Liver (tissue), 9 donors: ENCODE measurements around the gene FMN1. TPM values are rescaled to one million over a fixed set of nuclear protein-coding genes. Genes with fewer than 3 reads are reported as not detected.

Experiments used
- DNase-seq: peaks from one replicate; pipeline ENCODE4 v3.0.0-alpha.2; 2017; ENCODE audit warnings: low spot score
- H3K27ac ChIP-seq, 2 donors: one replicate each; pipeline ENCODE4 v1.7.0; 2013; ENCODE audit warnings: inconsistent platforms in 2 of 2, low read length in 2 of 2, control low read depth in 1 of 2, low read depth in 1 of 2, mild to moderate bottlenecking in 1 of 2
- H3K27me3 ChIP-seq, 4 donors: one replicate each; pipeline versions ENCODE4 v1.6.1 to v1.7.0; 2013; ENCODE audit warnings: low read length in 3 of 4, inconsistent platforms in 1 of 4, mild to moderate bottlenecking in 1 of 4, moderate library complexity in 1 of 4; ENCODE audit not compliant: control insufficient read depth in 4 of 4, insufficient read depth in 4 of 4
- H3K36me3 ChIP-seq, 4 donors: one replicate each; pipeline versions ENCODE4 v1.6.1 to v1.7.0; 2013; ENCODE audit warnings: low read length in 3 of 4, mild to moderate bottlenecking in 3 of 4, low read depth in 1 of 4, moderate library complexity in 1 of 4; ENCODE audit not compliant: control insufficient read depth in 4 of 4, insufficient read depth in 3 of 4
- H3K4me1 ChIP-seq, 4 donors: one replicate each; pipeline versions ENCODE4 v1.6.1 to v1.7.0; 2013; ENCODE audit warnings: low read length in 3 of 4, mild to moderate bottlenecking in 3 of 4, moderate library complexity in 1 of 4; ENCODE audit not compliant: control insufficient read depth in 4 of 4, insufficient read depth in 4 of 4
- H3K4me3 ChIP-seq, 3 donors: one replicate each; pipeline versions ENCODE4 v1.6.1 to v1.7.0; 2013; ENCODE audit warnings: low read length in 3 of 3, control low read depth in 1 of 3, low read depth in 1 of 3, mild to moderate bottlenecking in 1 of 3
- H3K9ac ChIP-seq, 2 donors: one replicate each; pipeline ENCODE4 v1.7.0; 2013; ENCODE audit warnings: low read length in 2 of 2, mild to moderate bottlenecking in 2 of 2, moderate library complexity in 2 of 2, control low read depth in 1 of 2, low read depth in 1 of 2
- H3K9me3 ChIP-seq, 4 donors: one replicate each; pipeline versions ENCODE4 v1.6.1 to v1.7.0; 2013; ENCODE audit warnings: low read length in 3 of 4; ENCODE audit not compliant: control insufficient read depth in 4 of 4
- ATF3 ChIP-seq: IDR thresholded peaks from 2 replicates; pipeline ENCODE4 v1.6.1; 2016; ENCODE audit warnings: antibody characterized with exemption
- CTCF ChIP-seq: fragments of 150-350 bp; IDR thresholded peaks from 2 replicates; pipeline ENCODE4 v1.5.1; 2017; ENCODE audit warnings: improper control_type of control experiment, low read depth, low read length; ENCODE audit not compliant: missing input control
- EGR1 ChIP-seq, 2 donors: IDR thresholded peaks; 2 replicates each; pipeline ENCODE4 v1.6.1; 2016 to 2018; ENCODE audit warnings: antibody characterized with exemption in 2 of 2, low read depth in 2 of 2
- FOXA1 ChIP-seq: IDR thresholded peaks from 2 replicates; pipeline ENCODE4 v1.6.1; 2016; ENCODE audit warnings: antibody characterized with exemption
- FOXA2 ChIP-seq: IDR thresholded peaks from 2 replicates; pipeline ENCODE4 v1.6.1; 2016; ENCODE audit warnings: antibody characterized with exemption
- GABPA ChIP-seq, 2 donors: IDR thresholded peaks in 1 of 2; conservative IDR thresholded peaks in 1 of 2; 2 replicates each; pipeline ENCODE4 v1.6.1; 2016; ENCODE audit warnings: antibody characterized with exemption in 2 of 2, mild to moderate bottlenecking in 1 of 2, moderate library complexity in 1 of 2
- HNF4G ChIP-seq: IDR thresholded peaks from 2 replicates; pipeline ENCODE4 v1.6.1; 2016; ENCODE audit warnings: antibody characterized with exemption
- JUND ChIP-seq, 2 donors: IDR thresholded peaks; 2 replicates each; pipeline ENCODE4 v1.6.1; 2016; ENCODE audit warnings: antibody characterized with exemption in 2 of 2
- MAX ChIP-seq: IDR thresholded peaks from 2 replicates; pipeline ENCODE4 v1.6.1; 2016; ENCODE audit warnings: antibody characterized with exemption
- NR2F2 ChIP-seq: IDR thresholded peaks from 2 replicates; pipeline ENCODE4 v1.6.1; 2016; ENCODE audit warnings: antibody characterized with exemption
- REST ChIP-seq: IDR thresholded peaks from 2 replicates; pipeline ENCODE4 v1.6.1; 2016; ENCODE audit warnings: antibody characterized with exemption, mild to moderate bottlenecking
- RXRA ChIP-seq, 2 donors: IDR thresholded peaks; 2 replicates each; pipeline ENCODE4 v1.6.1; 2017 to 2018; ENCODE audit warnings: antibody characterized with exemption in 2 of 2, mild to moderate bottlenecking in 1 of 2
- SP1 ChIP-seq: IDR thresholded peaks from 2 replicates; pipeline ENCODE4 v1.6.1; 2018; ENCODE audit warnings: antibody characterized with exemption, mild to moderate bottlenecking
- TAF1 ChIP-seq: conservative IDR thresholded peaks from 2 replicates; pipeline ENCODE4 v1.6.1; 2016; ENCODE audit warnings: antibody characterized with exemption, mild to moderate bottlenecking
- YY1 ChIP-seq: IDR thresholded peaks from 2 replicates; pipeline ENCODE4 v1.6.1; 2016; ENCODE audit warnings: antibody characterized with exemption, mild to moderate bottlenecking
- ZBTB33 ChIP-seq: IDR thresholded peaks from 2 replicates; pipeline ENCODE4 v1.6.1; 2016; ENCODE audit warnings: antibody characterized with exemption
- WGBS: extraction: QIAGEN DNeasy Blood & Tissue Kit; methylation state at CpG from one replicate; pipeline ENCODE4 v1.1.7; 2013; 5-methylcytosine and 5-hydroxymethylcytosine counted together
- polyA plus RNA-seq, 2 donors: library from polyadenylated mRNA; stranded (reverse) in 1 of 2; unstranded in 1 of 2; fragments of 200-250 nt in 1 of 2; fragments of >200 nt in 1 of 2; fragmentation: Nextera tagmentation in 1 of 2; extraction: Ambion mirVana in 1 of 2; gene quantifications; one replicate each; pipeline versions ENCODE4 v1.2.1 to v1.2.3, GENCODE V29; 2013 to 2015
- total RNA-seq, 2 donors: library from RNA; depleted of rRNA; stranded (reverse); fragments of >200 nt; gene quantifications; one replicate each; pipeline ENCODE4 v1.2.3, GENCODE V29; 2014
- donor health status: healthy.
- donor health status: healthy.
- donor health status: healthy.
- donor health status: healthy.
- donor health status: healthy.

FMN1 gene
- total and polyA plus RNA-seq, 4 donors, result 0.21 to 5.4 (median 0.53) TPM

GRCh38 chr15:32774022-32774421 lies 420.5 kb downstream of the FMN1 start:
- no peak overlapping the region for H3K9ac ChIP-seq
- no peak overlapping the region for H3K4me3 ChIP-seq
- no peak overlapping the region for H3K27ac ChIP-seq
- no peaks in the 10 kb centered on the region for H3K27me3 ChIP-seq
- no peak for DNase-seq
- H3K4me1 ChIP-seq, result no peaks in the 10 kb centered on the region
- TF ChIP-seq FOXA1 (no peak), EGR1 (IDR thresholded peaks at IDR 0.05; ENCODE audit: low read depth in 2 of 2) (no peak), GABPA (IDR thresholded peaks at IDR 0.05 in 1 of 2, conservative IDR thresholded peaks at IDR 0.05 in 1 of 2) (no peak), MAX (no peak), ZBTB33 (no peak), TAF1 (no peak), CTCF (no peak), YY1 (no peak), HNF4G (no peak), NR2F2 (no peak), ATF3 (no peak), RXRA (IDR thresholded peaks at IDR 0.05) (no peak), FOXA2 (no peak), SP1 (no peak), REST (no peak), JUND (IDR thresholded peaks at IDR 0.05) (no peak)
- no peaks in the 10 kb centered on the region for H3K9me3 ChIP-seq
- WGBS, result 86% methylated on average over 4 of the region's 4 CpGs
- H3K36me3 ChIP-seq, result no peaks in the 10 kb centered on the region

- DNase-seq, result no peak
- Histone ChIP-seq H3K27ac (no peak overlapping the region), H3K9me3 (no peaks in the 10 kb centered on the region), H3K4me1 (no peaks in the 10 kb centered on the region), H3K27me3 (no peaks in the 10 kb centered on the region), H3K9ac (no peak overlapping the region), H3K36me3 (no peaks in the 10 kb centered on the region), H3K4me3 (no peak overlapping the region)
- TF ChIP-seq FOXA1, result no peak
- no peak for TF ChIP-seq MAX
- no peak for TF ChIP-seq RXRA (IDR thresholded peaks at IDR 0.05)
- TF ChIP-seq JUND (IDR thresholded peaks at IDR 0.05), result no peak
- TF ChIP-seq ZBTB33, result no peak
- 44% methylated on average over 1 of the region's 1 CpG for WGBS
Measured at GRCh38 chr15:32767236-32767635, 427.3 kb downstream of the FMN1 start.
